Mesodermal cell (in vitro differentiated cells): Measurements from ENCODE around the gene ASRGL1.
"Not testable (repeated sequence)": the region's sequence is repeated elsewhere in the genome, so short reads cannot be mapped to it uniquely, and the experiment has no call there.

Source experiments
- H3K27ac ChIP-seq: 2 replicates; pipeline ENCODE4 v1.7.0; 2013; ENCODE audit warnings: mild to moderate bottlenecking, low read depth, low read length, moderate library complexity; ENCODE audit not compliant: severe bottlenecking
- H3K36me3 ChIP-seq: 2 replicates; pipeline ENCODE4 v1.7.1; 2013; ENCODE audit warnings: mild to moderate bottlenecking, low read length, moderate library complexity; ENCODE audit not compliant: control insufficient read depth, insufficient read depth
- H3K4me1 ChIP-seq: one replicate; pipeline ENCODE4 v1.7.1; 2013; ENCODE audit warnings: mild to moderate bottlenecking, low read length; ENCODE audit not compliant: insufficient read depth, control insufficient read depth, poor library complexity, severe bottlenecking
- H3K4me3 ChIP-seq: 2 replicates; pipeline ENCODE4 v1.7.0; 2013; ENCODE audit warnings: low read length, control low read depth, mild to moderate bottlenecking; ENCODE audit not compliant: insufficient read depth, poor library complexity, severe bottlenecking; ENCODE audit errors: extremely low read depth
- H3K9me3 ChIP-seq: 2 replicates; pipeline ENCODE4 v1.7.1; 2013; ENCODE audit warnings: mild to moderate bottlenecking, low read length, moderate library complexity; ENCODE audit not compliant: control insufficient read depth
- WGBS, 2 experiments: methylation state at CpG; one replicate each; pipeline ENCODE4 v1.1.5; 2013; ENCODE audit warnings: missing lambda C conversion rate in 2 of 2; ENCODE audit not compliant: insufficient coverage in 2 of 2; 5-methylcytosine and 5-hydroxymethylcytosine counted together

The ASRGL1 gene

GRCh38 chr11:62352355-62353336 is 15.4 kb downstream of the ASRGL1 start:
- H3K4me3 ChIP-seq: no peak overlapping the region
- H3K9me3 ChIP-seq: no peaks in the 10 kb centered on the region
- WGBS, 2 experiments: 95 to 96% methylated on average over 6 of the region's 9 CpGs
- H3K36me3 ChIP-seq: no peaks in the 10 kb centered on the region
- no peaks in the 10 kb centered on the region for H3K4me1 ChIP-seq
- no peak overlapping the region for H3K27ac ChIP-seq

GRCh38 chr11:62353841-62354240 is 16.6 kb downstream of the ASRGL1 start:
- WGBS, 2 experiments: no CpG with 5 or more reads among the region's 1 CpG
- no peak overlapping the region for H3K4me3 ChIP-seq
- H3K4me1 ChIP-seq: no peaks in the 10 kb centered on the region

GRCh38 chr11:62358273-62358672 is 21.0 kb downstream of the ASRGL1 start:
- no peaks in the 10 kb centered on the region for H3K9me3 ChIP-seq
- H3K4me1 ChIP-seq: no peaks in the 10 kb centered on the region
- 93 to 98% methylated on average over 4 to 5 of the region's 7 CpGs for WGBS, 2 experiments
- peaks cover 5% of the 10 kb centered on the region for H3K36me3 ChIP-seq
- H3K27ac ChIP-seq: no peak overlapping the region
- H3K4me3 ChIP-seq: no peak overlapping the region

More at GRCh38 chr11:62353841-62354240, 16.6 kb downstream of the ASRGL1 start:
- no peaks in the 10 kb centered on the region for H3K9me3 ChIP-seq
- H3K36me3 ChIP-seq: peaks cover 3% of the 10 kb centered on the region
- H3K27ac ChIP-seq: no peak overlapping the region

GRCh38 chr11:62359475-62359874 is 22.2 kb downstream of the ASRGL1 start:
- no peaks in the 10 kb centered on the region for H3K4me1 ChIP-seq
- WGBS, 2 experiments: 71 to 100% methylated on average over 1 of the region's 1 CpG
- H3K36me3 ChIP-seq: peaks cover 5% of the 10 kb centered on the region
- no peaks in the 10 kb centered on the region for H3K9me3 ChIP-seq
- no peak overlapping the region for H3K4me3 ChIP-seq
- H3K27ac ChIP-seq: no peak overlapping the region

GRCh38 chr11:62360685-62361084 is 23.4 kb downstream of the ASRGL1 start:
- no peak overlapping the region for H3K4me3 ChIP-seq
- H3K36me3 ChIP-seq: peaks cover 5% of the 10 kb centered on the region
- WGBS, 2 experiments: no CpG with 5 or more reads among the region's 4 CpGs
- H3K27ac ChIP-seq: no peak overlapping the region
- no peaks in the 10 kb centered on the region for H3K9me3 ChIP-seq
- H3K4me1 ChIP-seq: no peaks in the 10 kb centered on the region

GRCh38 chr11:62368861-62369477 is 31.7 kb downstream of the ASRGL1 start:
- not testable (repeated sequence) for H3K27ac ChIP-seq, H3K4me3 ChIP-seq, H3K4me1 ChIP-seq, H3K36me3 ChIP-seq, H3K9me3 ChIP-seq
- 88 to 89% methylated on average over 2 to 5 of the region's 7 CpGs for WGBS, 2 experiments

GRCh38 chr11:62370743-62371440 is 33.6 kb downstream of the ASRGL1 start:
- Histone ChIP-seq H3K4me3 (no peak overlapping the region), H3K27ac (no peak overlapping the region), H3K9me3 (no peaks in the 10 kb centered on the region), H3K4me1 (no peaks in the 10 kb centered on the region), H3K36me3 (no peaks in the 10 kb centered on the region)
- 92% methylated on average over 36 to 37 of the region's 39 CpGs for WGBS, 2 experiments

GRCh38 chr11:62372871-62373270 is 35.6 kb downstream of the ASRGL1 start:
- no peak overlapping the region for H3K4me3 ChIP-seq
- H3K4me1 ChIP-seq: no peaks in the 10 kb centered on the region
- H3K9me3 ChIP-seq: no peaks in the 10 kb centered on the region
- H3K27ac ChIP-seq: no peak overlapping the region
- WGBS, 2 experiments: 98% methylated on average over 4 to 6 of the region's 6 CpGs
- no peaks in the 10 kb centered on the region for H3K36me3 ChIP-seq

GRCh38 chr11:62373464-62374119 is 36.3 kb downstream of the ASRGL1 start:
- H3K9me3 ChIP-seq: no peaks in the 10 kb centered on the region
- 88 to 94% methylated on average over 14 to 16 of the region's 18 CpGs for WGBS, 2 experiments
- H3K4me1 ChIP-seq: no peaks in the 10 kb centered on the region
- H3K36me3 ChIP-seq: no peaks in the 10 kb centered on the region
- H3K4me3 ChIP-seq: no peak overlapping the region
- no peak overlapping the region for H3K27ac ChIP-seq

- no peaks in the 10 kb centered on the region for H3K9me3 ChIP-seq
- no peak overlapping the region for H3K4me3 ChIP-seq
- no peaks in the 10 kb centered on the region for H3K36me3 ChIP-seq
- WGBS, 2 experiments: 97 to 99% methylated on average over 6 to 8 of the region's 9 CpGs
- H3K4me1 ChIP-seq: no peaks in the 10 kb centered on the region
- H3K27ac ChIP-seq: no peak overlapping the region
These were observed 37.6 kb downstream of the ASRGL1 start for GRCh38 chr11:62374801-62375200.
